SU-DHL-6 (cell line): Measurements from ENCODE around the gene DPH1.

Experiments
- H2AFZ ChIP-seq: fragments of 200-600 bp; sonication (generic); 2 replicates; pipeline ENCODE4 v1.6.1; 2014; ENCODE audit warnings: low read depth, mild to moderate bottlenecking, moderate library complexity, mixed read lengths, antibody characterized with exemption, low read length; ENCODE audit not compliant: severe bottlenecking
- H3F3A ChIP-seq: fragments of 200-600 bp; shearing (Covaris generic); 2 replicates; pipeline ENCODE4 v1.6.0; 2016; ENCODE audit warnings: antibody characterized with exemption, mild to moderate bottlenecking; ENCODE audit not compliant: insufficient read depth
- H3K27ac ChIP-seq: fragments of 200-600 bp; sonication (generic); 2 replicates; pipeline ENCODE4 v1.5.1; 2016; ENCODE audit warnings: low read depth, mild to moderate bottlenecking, low read length, moderate library complexity, mixed read lengths
- H3K27me3 ChIP-seq: fragments of 200-600 bp; sonication (generic), shearing (Covaris generic); 2 replicates; pipeline ENCODE4 v1.6.0; 2014; ENCODE audit warnings: mild to moderate bottlenecking, low read length
- H3K36me3 ChIP-seq: fragments of 200-600 bp; sonication (generic); 2 replicates; pipeline ENCODE4 v1.6.1; 2014; ENCODE audit warnings: mild to moderate bottlenecking, low read length, mixed read lengths
- H3K4me2 ChIP-seq: fragments of 300-600, 200-600 bp; shearing (Covaris generic), sonication (generic); 2 replicates; pipeline ENCODE4 v1.6.0; 2014; ENCODE audit warnings: low read length, low read depth, mild to moderate bottlenecking; ENCODE audit not compliant: poor library complexity, severe bottlenecking
- H3K4me3 ChIP-seq: fragments of 200-600 bp; sonication (generic); 2 replicates; pipeline ENCODE4 v1.5.1; 2014; ENCODE audit warnings: antibody characterized with exemption, low read length, mild to moderate bottlenecking, mixed read lengths; ENCODE audit not compliant: insufficient read depth, poor library complexity, severe bottlenecking
- H3K79me2 ChIP-seq: fragments of 200-600 bp; sonication (generic); 2 replicates; pipeline ENCODE4 v1.6.1; 2014; ENCODE audit warnings: mild to moderate bottlenecking, low read length, moderate library complexity; ENCODE audit not compliant: insufficient read depth
- H3K9ac ChIP-seq: fragments of 200-600 bp; sonication (generic); 2 replicates; pipeline ENCODE4 v1.7.0; 2014; ENCODE audit warnings: mild to moderate bottlenecking, low read length
- H3K9me2 ChIP-seq: fragments of 200-600 bp; sonication (generic); replicated peaks from 2 replicates; pipeline ENCODE4 v1.6.1; 2014; ENCODE audit warnings: low read length; ENCODE audit not compliant: insufficient read depth
- H3K9me3 ChIP-seq: fragments of 200-600 bp; sonication (generic); 2 replicates; pipeline ENCODE4 v1.6.1; 2014; ENCODE audit warnings: low read length, mixed read lengths; ENCODE audit not compliant: insufficient read depth
- H4K20me1 ChIP-seq: fragments of 200-600 bp; sonication (generic); 2 replicates; pipeline ENCODE4 v1.6.1; 2014; ENCODE audit warnings: low read depth, mild to moderate bottlenecking, antibody characterized with exemption, low read length, moderate library complexity, mixed read lengths
- CTCF ChIP-seq: fragments of 200-600 bp; sonication (generic); IDR thresholded peaks from one replicate; pipeline ENCODE4 v1.5.1; 2017; ENCODE audit warnings: antibody characterized with exemption, mild to moderate bottlenecking, low read length, moderate library complexity; ENCODE audit not compliant: insufficient read depth, poor library complexity, severe bottlenecking
- EZH2phosphoT487 ChIP-seq: fragments of 200-600 bp; sonication (generic), shearing (Covaris generic); conservative IDR thresholded peaks from 2 replicates; pipeline ENCODE4 v1.6.1; 2018; ENCODE audit warnings: mild to moderate bottlenecking, antibody characterized with exemption, low read length, moderate library complexity, mixed read lengths

DPH1 gene

GRCh38 chr17:2044263-2044894 is 14.4 kb downstream of the DPH1 start:
- Histone ChIP-seq H3K9ac (no peak overlapping the region), H3K36me3 (no peaks in the 10 kb centered on the region), H4K20me1 (no peaks in the 10 kb centered on the region), H3K9me3 (no peaks in the 10 kb centered on the region), H3K9me2 (no peaks in the 10 kb centered on the region), H3K27ac (no peak overlapping the region), H3K79me2 (peaks cover 6% of the 10 kb centered on the region; the same call in 1 of the 2 replicates), H2AFZ (no peak overlapping the region), H3K4me3 (no peak overlapping the region), H3F3A (peaks cover 5% of the 10 kb centered on the region; the same call in 1 of the 2 replicates), H3K4me2 (no peak overlapping the region), H3K27me3 (no peaks in the 10 kb centered on the region)
- no peak for TF ChIP-seq CTCF
- no peak for TF ChIP-seq EZH2phosphoT487

- no peaks in the 10 kb centered on the region for H4K20me1 ChIP-seq
- no peak overlapping the region for H2AFZ ChIP-seq
- H3K4me2 ChIP-seq = no peak overlapping the region
- no peaks in the 10 kb centered on the region for H3K36me3 ChIP-seq
- peaks cover 5% of the 10 kb centered on the region; the same call in 1 of the 2 replicates for H3F3A ChIP-seq
- H3K27me3 ChIP-seq = no peaks in the 10 kb centered on the region
- H3K9me3 ChIP-seq = no peaks in the 10 kb centered on the region
- no peak overlapping the region for H3K27ac ChIP-seq
- H3K9me2 ChIP-seq = no peaks in the 10 kb centered on the region
- no peak for TF ChIP-seq CTCF
- no peak for TF ChIP-seq EZH2phosphoT487
- H3K4me3 ChIP-seq = no peak overlapping the region
- H3K79me2 ChIP-seq = peaks cover 1% of the 10 kb centered on the region; the same call in 1 of the 2 replicates
- no peak overlapping the region for H3K9ac ChIP-seq
These were observed 17.6 kb downstream of the DPH1 start for GRCh38 chr17:2047590-2047989.

GRCh38 chr17:2048805-2049204 is 18.9 kb downstream of the DPH1 start:
- Histone ChIP-seq H3K27me3 (no peaks in the 10 kb centered on the region), H4K20me1 (no peaks in the 10 kb centered on the region), H3K9me2 (no peaks in the 10 kb centered on the region), H3K79me2 (no peaks in the 10 kb centered on the region), H3K9ac (no peak overlapping the region), H3K27ac (no peak overlapping the region), H2AFZ (no peak overlapping the region), H3K4me2 (no peak overlapping the region), H3K4me3 (no peak overlapping the region), H3K9me3 (no peaks in the 10 kb centered on the region), H3F3A (peaks cover 9% of the 10 kb centered on the region; the same call in 1 of the 2 replicates), H3K36me3 (no peaks in the 10 kb centered on the region)
- no peak for TF ChIP-seq CTCF
- TF ChIP-seq EZH2phosphoT487 = no peak
